NCI-H1105 treated with DMSO at 0.1 percent for 48 hours (cell line): ENCODE data around the gene NGEF.

Experiments used
- DNase-seq: peaks from one replicate; lab custom pipeline; 2025; lab: John Stamatoyannopoulos, UW

NGEF gene

GRCh38 chr2:232884001-232884421, 129.0 kb downstream of the NGEF start:
- no peak for DNase-seq

GRCh38 chr2:232883116-232883721, 129.8 kb downstream of the NGEF start:
- DNase-seq: no peak

GRCh38 chr2:232882505-232883115, 130.4 kb downstream of the NGEF start:
- no peak for DNase-seq

GRCh38 chr2:232882085-232882484, 131.0 kb downstream of the NGEF start:
- no peak for DNase-seq

GRCh38 chr2:232880764-232881351, 132.2 kb downstream of the NGEF start:
- DNase-seq: no peak

- no peak for DNase-seq
Observed at GRCh38 chr2:232879618-232880494, 133.2 kb downstream of the NGEF start.

- no peak for DNase-seq
Observed at GRCh38 chr2:232878855-232879617, 134.0 kb downstream of the NGEF start.

- DNase-seq: no peak
Observed at GRCh38 chr2:232877940-232878511, 135.0 kb downstream of the NGEF start.

- no peak for DNase-seq
Observed at GRCh38 chr2:232876978-232877441, 136.0 kb downstream of the NGEF start.

- DNase-seq: peak; percentile 43
Observed at GRCh38 chr2:232876161-232876977, 136.7 kb downstream of the NGEF start.

- DNase-seq: peak; percentile 30
Observed at GRCh38 chr2:232875256-232876121, 137.6 kb downstream of the NGEF start.

GRCh38 chr2:232874677-232875223, 138.3 kb downstream of the NGEF start:
- DNase-seq: no peak

GRCh38 chr2:232873909-232874641, 139.0 kb downstream of the NGEF start:
- no peak for DNase-seq

GRCh38 chr2:232873292-232873908, 139.7 kb downstream of the NGEF start:
- no peak for DNase-seq

GRCh38 chr2:232872826-232873225, 140.2 kb downstream of the NGEF start:
- DNase-seq: no peak

- no peak for DNase-seq
Observed at GRCh38 chr2:232871835-232872736, 141.0 kb downstream of the NGEF start.

GRCh38 chr2:232871418-232871834, 141.6 kb downstream of the NGEF start:
- DNase-seq: no peak
